ENCODE data around the gene SNRNP25. TPM values are rescaled to one million over a fixed set of nuclear protein-coding genes. Genes with fewer than 3 reads are reported as not detected.

SNRNP25 gene
- total RNA-seq, 5 donors from 2014 or later (not counting 1 experiment from before 2014, with no cell fraction given): 6.8 to 11.4 (median 9.0) TPM

GRCh38 chr16:97822-98221 lies 44.2 kb downstream of the SNRNP25 start:
- ATAC-seq (replicated peaks in 1 of 4) (no peak), DNase-seq (no peak)
- no peak overlapping the region for H3K27ac Mint-ChIP-seq
- H3K36me3 Mint-ChIP-seq: peaks cover 12% of the 10 kb centered on the region
- peaks cover 5 to 8% (median 8%) of the 10 kb centered on the region in 3 donors for H3K4me1 Mint-ChIP-seq
- H3K27me3 ChIP-seq (replicated peaks in 1 of 2; ENCODE audit: control insufficient read depth in 2 of 2, extremely low read depth in 1 of 2, insufficient read depth in 2 of 2, low read length in 1 of 2): no peaks in the 10 kb centered on the region
- WGBS (ENCODE audit: insufficient coverage): 89% methylated on average over 8 of the region's 8 CpGs
- no peaks in the 10 kb centered on the region for H3K27me3 Mint-ChIP-seq
- POLR2A ChIA-PET: no interaction called here
- H3K9me3 ChIP-seq: no peaks in the 10 kb centered on the region
- H3K36me3 ChIP-seq (ENCODE audit: control insufficient read depth in 2 of 2, extremely low read depth in 1 of 2, insufficient read depth in 1 of 2, low read length in 1 of 2): peaks cover 2 to 16% of the 10 kb centered on the region in 2 donors
- H3K9me3 Mint-ChIP-seq: no peaks in the 10 kb centered on the region
- H3K4me3 ChIP-seq (ENCODE audit: control insufficient read depth in 1 of 2, extremely low read depth in 1 of 2, low read length in 1 of 2): no peak overlapping the region
- H3K4me3 Mint-ChIP-seq: no peak overlapping the region
- no peak overlapping the region for H3K27ac ChIP-seq (ENCODE audit: low read length)
- peaks cover 0 to 10% of the 10 kb centered on the region in 2 experiments for H3K4me1 ChIP-seq (ENCODE audit: control insufficient read depth in 1 of 2, extremely low read depth in 1 of 2, insufficient read depth in 2 of 2, low read length in 2 of 2)
- CTCF ChIA-PET: interaction anchor here (0.7 to 2.1 kb wide), 8 partner anchors 11 to 416 kb away, joined by 3 to 11 read pairs (median 4); partner anchors contain the start of gene HBQ1 (in 1 of the 2)

- H3K36me3 ChIP-seq (ENCODE audit: control insufficient read depth in 2 of 2, extremely low read depth in 1 of 2, insufficient read depth in 1 of 2, low read length in 1 of 2): peaks cover 2 to 25% of the 10 kb centered on the region in 2 donors
- H3K4me3 Mint-ChIP-seq: no peak overlapping the region
Measured at GRCh38 chr16:100989-101388, 47.4 kb downstream of the SNRNP25 start.

GRCh38 chr16:101586-101985 lies 48.0 kb downstream of the SNRNP25 start:
- POLR2A ChIA-PET: no interaction called here
- Mint-ChIP-seq H3K27ac (no peak overlapping the region), H3K9me3 (no peaks in the 10 kb centered on the region), H3K4me1 (peaks cover 5 to 8% (median 8%) of the 10 kb centered on the region in 3 donors), H3K4me3 (no peak overlapping the region), H3K27me3 (no peaks in the 10 kb centered on the region), H3K36me3 (peaks cover 15% of the 10 kb centered on the region)
- DNase-seq: no peak
- CTCF ChIA-PET: no interaction called here
- Histone ChIP-seq H3K4me1 (ENCODE audit: control insufficient read depth in 1 of 2, extremely low read depth in 1 of 2, insufficient read depth in 2 of 2, low read length in 2 of 2) (peaks cover 0 to 9% of the 10 kb centered on the region in 2 experiments), H3K4me3 (ENCODE audit: control insufficient read depth in 1 of 2, extremely low read depth in 1 of 2, low read length in 1 of 2) (no peak overlapping the region), H3K9me3 (no peaks in the 10 kb centered on the region), H3K27me3 (replicated peaks in 1 of 2; ENCODE audit: control insufficient read depth in 2 of 2, extremely low read depth in 1 of 2, insufficient read depth in 2 of 2, low read length in 1 of 2) (no peaks in the 10 kb centered on the region), H3K27ac (ENCODE audit: low read length) (no peak overlapping the region), H3K36me3 (ENCODE audit: control insufficient read depth in 2 of 2, extremely low read depth in 1 of 2, insufficient read depth in 1 of 2, low read length in 1 of 2) (peaks cover 2 to 25% of the 10 kb centered on the region in 2 donors)
- ATAC-seq (replicated peaks in 1 of 4): no peak
- WGBS (ENCODE audit: insufficient coverage): 86% methylated on average over 3 of the region's 6 CpGs

More at GRCh38 chr16:100989-101388, 47.4 kb downstream of the SNRNP25 start:
- ATAC-seq (replicated peaks in 1 of 4): no peak
- WGBS (ENCODE audit: insufficient coverage): 95% methylated on average over 4 of the region's 5 CpGs
- Histone ChIP-seq H3K4me3 (ENCODE audit: control insufficient read depth in 1 of 2, extremely low read depth in 1 of 2, low read length in 1 of 2) (no peak overlapping the region), H3K9me3 (no peaks in the 10 kb centered on the region), H3K27me3 (replicated peaks in 1 of 2; ENCODE audit: control insufficient read depth in 2 of 2, extremely low read depth in 1 of 2, insufficient read depth in 2 of 2, low read length in 1 of 2) (no peaks in the 10 kb centered on the region), H3K4me1 (ENCODE audit: control insufficient read depth in 1 of 2, extremely low read depth in 1 of 2, insufficient read depth in 2 of 2, low read length in 2 of 2) (peaks cover 0 to 10% of the 10 kb centered on the region in 2 experiments), H3K27ac (ENCODE audit: low read length) (no peak overlapping the region)
- peaks cover 15% of the 10 kb centered on the region for H3K36me3 Mint-ChIP-seq
- no peaks in the 10 kb centered on the region for H3K27me3 Mint-ChIP-seq
- CTCF ChIA-PET: no interaction called here
- H3K9me3 Mint-ChIP-seq: no peaks in the 10 kb centered on the region
- peaks cover 5 to 8% (median 8%) of the 10 kb centered on the region in 3 donors for H3K4me1 Mint-ChIP-seq
- no peak overlapping the region for H3K27ac Mint-ChIP-seq
- DNase-seq: no peak
- POLR2A ChIA-PET: no interaction called here

DNA sequence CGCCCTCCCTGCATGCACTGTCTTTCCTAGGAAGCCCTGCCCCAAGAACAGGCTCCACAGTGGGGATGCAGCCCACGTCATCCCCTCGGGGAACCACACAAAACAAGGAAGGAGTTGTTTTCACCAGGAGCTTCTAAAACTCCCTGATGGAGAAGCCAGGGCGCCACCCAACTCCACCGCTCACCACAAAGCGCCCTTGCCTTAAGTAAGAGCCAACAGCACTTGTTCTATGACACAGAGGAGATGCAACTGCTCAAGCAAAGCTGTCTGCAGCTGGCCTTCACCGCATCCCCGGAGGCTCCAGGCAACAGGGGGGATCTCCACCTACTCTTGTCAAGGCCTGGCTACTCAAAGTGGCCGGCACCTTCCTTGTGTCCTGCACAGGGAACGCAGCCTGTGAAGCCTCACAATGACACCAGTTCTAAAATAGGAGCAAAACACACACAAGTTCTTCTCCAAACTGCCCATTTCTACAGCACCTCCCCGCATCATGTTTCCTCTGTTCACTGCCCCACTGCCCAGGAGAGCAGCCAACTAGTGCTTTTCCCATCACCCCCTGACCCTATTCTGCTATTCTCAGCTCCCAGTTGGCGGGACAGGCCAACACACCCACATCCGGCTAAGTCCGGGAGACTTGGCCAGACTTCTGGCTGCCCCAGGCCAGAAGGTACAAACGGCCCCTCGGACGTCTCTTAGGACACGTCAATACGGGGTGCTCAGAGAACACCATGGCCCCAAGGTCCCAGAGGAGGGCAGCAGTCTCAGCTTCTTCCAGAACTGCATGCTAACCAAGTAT lies 48.6 kb downstream of the SNRNP25 start:
- H3K4me1 ChIP-seq (ENCODE audit: control insufficient read depth in 1 of 2, extremely low read depth in 1 of 2, insufficient read depth in 2 of 2, low read length in 2 of 2): peaks cover 0 to 5% of the 10 kb centered on the region in 2 experiments
- no peak for DNase-seq
- no peaks in the 10 kb centered on the region for H3K27me3 ChIP-seq (replicated peaks in 1 of 2; ENCODE audit: control insufficient read depth in 2 of 2, extremely low read depth in 1 of 2, insufficient read depth in 2 of 2, low read length in 1 of 2)
- no peaks in the 10 kb centered on the region for H3K9me3 ChIP-seq
- Mint-ChIP-seq H3K36me3 (peaks cover 15% of the 10 kb centered on the region), H3K9me3 (no peaks in the 10 kb centered on the region), H3K27ac (no peak overlapping the region), H3K27me3 (no peaks in the 10 kb centered on the region), H3K4me1 (peaks cover 3 to 5% (median 5%) of the 10 kb centered on the region in 3 donors), H3K4me3 (no peak overlapping the region)
- POLR2A ChIA-PET: no interaction called here
- no peak for ATAC-seq (replicated peaks in 1 of 4)
- peaks cover 2 to 25% of the 10 kb centered on the region in 2 donors for H3K36me3 ChIP-seq (ENCODE audit: control insufficient read depth in 2 of 2, extremely low read depth in 1 of 2, insufficient read depth in 1 of 2, low read length in 1 of 2)
- CTCF ChIA-PET: no interaction called here
- no peak overlapping the region for H3K27ac ChIP-seq (ENCODE audit: low read length)
- no peak overlapping the region for H3K4me3 ChIP-seq (ENCODE audit: control insufficient read depth in 1 of 2, extremely low read depth in 1 of 2, low read length in 1 of 2)
- 97% methylated on average over 19 of the region's 19 CpGs for WGBS (ENCODE audit: insufficient coverage)

DNA sequence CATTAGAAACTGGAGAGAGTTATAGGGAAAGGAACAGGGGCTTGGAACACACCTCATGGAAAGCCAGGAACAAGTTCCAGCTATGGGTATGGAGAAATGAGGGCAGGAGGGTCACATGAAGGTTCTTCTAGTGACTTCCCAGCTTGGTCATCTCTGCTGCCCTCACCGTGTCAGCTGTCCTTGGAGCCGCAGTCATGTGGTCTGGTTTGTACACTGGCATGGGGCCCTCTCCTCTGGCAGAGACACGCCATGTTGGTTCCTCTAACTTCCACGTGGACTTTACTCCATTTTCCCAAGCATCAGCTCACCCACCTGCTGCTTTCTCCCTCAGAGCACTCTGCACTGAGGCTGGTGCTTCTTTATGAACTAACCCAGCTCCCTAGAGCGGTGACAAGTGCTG lies 50.7 kb downstream of the SNRNP25 start:
- POLR2A ChIA-PET: no interaction called here
- H3K27ac Mint-ChIP-seq: no peak overlapping the region
- Histone ChIP-seq H3K4me1 (ENCODE audit: control insufficient read depth in 1 of 2, extremely low read depth in 1 of 2, insufficient read depth in 2 of 2, low read length in 2 of 2) (peaks cover 0 to 3% of the 10 kb centered on the region in 2 experiments), H3K9me3 (no peaks in the 10 kb centered on the region), H3K27ac (ENCODE audit: low read length) (no peak overlapping the region), H3K4me3 (ENCODE audit: control insufficient read depth in 1 of 2, extremely low read depth in 1 of 2, low read length in 1 of 2) (no peak overlapping the region), H3K27me3 (replicated peaks in 1 of 2; ENCODE audit: control insufficient read depth in 2 of 2, extremely low read depth in 1 of 2, insufficient read depth in 2 of 2, low read length in 1 of 2) (no peaks in the 10 kb centered on the region), H3K36me3 (ENCODE audit: control insufficient read depth in 2 of 2, extremely low read depth in 1 of 2, insufficient read depth in 1 of 2, low read length in 1 of 2) (peaks cover 3 to 24% of the 10 kb centered on the region in 2 donors)
- ATAC-seq (replicated peaks in 1 of 4) (no peak), DNase-seq (no peak)
- peaks cover 17% of the 10 kb centered on the region for H3K36me3 Mint-ChIP-seq
- no peaks in the 10 kb centered on the region for H3K9me3 Mint-ChIP-seq
- H3K4me1 Mint-ChIP-seq: peaks cover 0 to 4% (median 0%) of the 10 kb centered on the region in 3 donors
- H3K4me3 Mint-ChIP-seq: no peak overlapping the region
- no peaks in the 10 kb centered on the region for H3K27me3 Mint-ChIP-seq
- WGBS (ENCODE audit: insufficient coverage): 94% methylated on average over 5 of the region's 5 CpGs
- CTCF ChIA-PET: interaction anchor here in 1 of 2 donors (0.5 to 1.4 kb wide), 2 partner anchors 31 to 39 kb away, joined by 3 to 4 read pairs; no protein-coding TSS in a partner anchor

GRCh38 chr16:104928-105327 lies 51.3 kb downstream of the SNRNP25 start:
- Mint-ChIP-seq H3K9me3 (no peaks in the 10 kb centered on the region), H3K27me3 (no peaks in the 10 kb centered on the region), H3K27ac (no peak overlapping the region), H3K36me3 (peaks cover 21% of the 10 kb centered on the region), H3K4me1 (peaks cover 0 to 4% (median 0%) of the 10 kb centered on the region in 3 donors), H3K4me3 (no peak overlapping the region)
- POLR2A ChIA-PET: no interaction called here
- no peak overlapping the region for H3K27ac ChIP-seq (ENCODE audit: low read length)
- no peak for DNase-seq
- CTCF ChIA-PET: interaction anchor here in 1 of 2 donors (0.5 to 1.4 kb wide), 3 partner anchors 31 to 133 kb away, joined by 3 to 7 read pairs (median 4); no protein-coding TSS in a partner anchor
- H3K27me3 ChIP-seq (replicated peaks in 1 of 2; ENCODE audit: control insufficient read depth in 2 of 2, extremely low read depth in 1 of 2, insufficient read depth in 2 of 2, low read length in 1 of 2): no peaks in the 10 kb centered on the region
- H3K9me3 ChIP-seq: no peaks in the 10 kb centered on the region
- peaks cover 3 to 29% of the 10 kb centered on the region in 2 donors for H3K36me3 ChIP-seq (ENCODE audit: control insufficient read depth in 2 of 2, extremely low read depth in 1 of 2, insufficient read depth in 1 of 2, low read length in 1 of 2)
- no peak overlapping the region for H3K4me3 ChIP-seq (ENCODE audit: control insufficient read depth in 1 of 2, extremely low read depth in 1 of 2, low read length in 1 of 2)
- H3K4me1 ChIP-seq (ENCODE audit: control insufficient read depth in 1 of 2, extremely low read depth in 1 of 2, insufficient read depth in 2 of 2, low read length in 2 of 2): peaks cover 0 to 3% of the 10 kb centered on the region in 2 experiments
- WGBS (ENCODE audit: insufficient coverage): 88% methylated on average over 2 of the region's 3 CpGs
- no peak for ATAC-seq (replicated peaks in 1 of 4)
